ENCODE data around the gene TSPAN9.
A peak's percentile ranks its signal among the peaks of the same experiment; 100 is the strongest.

The TSPAN9 gene

GRCh38 chr12:3271639-3272038 lies 194.5 kb downstream of the TSPAN9 start:
- DNase-seq (ENCODE audit: low read depth) = no peak
- H3K4me3 ChIP-seq (ENCODE audit: low read depth, low read length) = no peak overlapping the region
- in situ Hi-C loops (cut with HindIII; ENCODE audit: low sequenced_read_pairs) = no loop called here
- no peak for TF ChIP-seq CTCF (IDR thresholded peaks at IDR 0.05; ENCODE audit: low read depth, low read length, missing control alignments)

DNA sequence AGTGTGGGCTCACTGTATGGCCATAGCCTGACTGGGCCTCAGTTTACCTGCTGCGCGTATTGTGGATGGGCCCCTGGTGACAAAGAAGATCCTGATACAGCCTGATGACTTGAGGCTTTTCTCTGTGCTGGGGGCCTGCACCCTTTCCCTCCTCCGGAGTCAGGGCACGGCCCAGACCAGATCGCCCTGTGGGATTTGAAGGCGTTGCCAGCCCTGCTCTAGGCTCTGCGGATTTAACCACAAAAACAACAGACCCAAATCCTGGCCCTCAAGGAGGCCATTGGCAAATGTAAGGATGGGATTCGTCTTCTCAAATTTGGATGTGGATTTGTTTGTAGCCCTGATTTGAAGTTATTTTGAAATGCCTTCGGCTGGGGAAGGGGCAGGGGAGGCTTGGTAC lies 195.8 kb downstream of the TSPAN9 start:
- H3K4me3 ChIP-seq (ENCODE audit: low read depth, low read length) = no peak overlapping the region
- in situ Hi-C loops (cut with HindIII; ENCODE audit: low sequenced_read_pairs) = no loop called here
- DNase-seq (ENCODE audit: low read depth) = no peak
- no peak for TF ChIP-seq CTCF (IDR thresholded peaks at IDR 0.05; ENCODE audit: low read depth, low read length, missing control alignments)

DNA sequence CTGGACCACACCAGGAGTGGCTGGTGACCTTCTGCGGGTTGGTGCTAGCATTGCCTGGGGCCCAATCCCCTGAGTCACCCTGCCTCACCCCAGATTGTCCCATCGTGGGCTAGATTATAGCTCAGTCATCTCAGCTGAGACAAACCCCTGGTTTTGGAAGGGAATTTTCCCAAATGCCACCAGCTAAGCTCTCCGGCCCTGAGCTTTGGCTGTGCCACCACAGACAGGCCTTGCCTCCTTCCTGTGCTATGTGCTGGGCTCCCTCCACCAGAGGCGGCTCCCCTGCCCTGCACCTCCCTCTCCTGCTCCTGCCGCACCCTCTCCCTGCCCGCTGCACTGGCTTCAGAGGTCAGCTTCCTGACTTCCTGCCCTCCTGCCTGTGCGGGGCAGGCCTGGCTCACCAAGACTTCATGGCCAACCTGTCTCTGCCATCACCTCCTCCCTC lies 196.3 kb downstream of the TSPAN9 start:
- in situ Hi-C loops (cut with HindIII; ENCODE audit: low sequenced_read_pairs) = no loop called here
- TF ChIP-seq CTCF (IDR thresholded peaks at IDR 0.05; ENCODE audit: low read depth, low read length, missing control alignments) = no peak
- DNase-seq (ENCODE audit: low read depth) = no peak
- no peak overlapping the region for H3K4me3 ChIP-seq (ENCODE audit: low read depth, low read length)

DNA sequence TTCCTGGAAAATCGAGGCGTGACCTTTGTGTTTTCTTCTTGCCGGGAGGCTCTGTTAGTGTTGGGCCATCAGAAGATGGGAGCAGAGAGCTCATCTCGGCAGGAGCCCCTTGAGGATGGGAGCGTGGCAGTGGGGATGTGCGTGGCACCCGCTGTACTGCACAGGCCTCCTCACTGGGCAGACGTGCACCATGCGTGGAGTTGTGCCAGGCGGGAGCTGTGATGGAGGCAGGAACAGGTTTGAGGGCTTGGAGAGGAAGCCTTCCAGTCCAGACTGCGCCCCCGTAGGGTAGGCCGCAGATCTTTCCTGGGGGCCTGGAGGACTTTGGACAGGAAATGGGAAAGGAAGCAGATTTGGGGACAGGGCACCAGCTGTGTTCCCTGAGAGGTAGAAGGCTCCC lies 197.5 kb downstream of the TSPAN9 start:
- DNase-seq (ENCODE audit: low read depth) = no peak
- TF ChIP-seq CTCF (IDR thresholded peaks at IDR 0.05; ENCODE audit: low read depth, low read length, missing control alignments) = no peak
- in situ Hi-C loops (cut with HindIII; ENCODE audit: low sequenced_read_pairs) = loop anchor here (5.0 kb wide), 1 partner anchor 142 kb away; no protein-coding TSS in a partner anchor
- no peak overlapping the region for H3K4me3 ChIP-seq (ENCODE audit: low read depth, low read length)

DNA sequence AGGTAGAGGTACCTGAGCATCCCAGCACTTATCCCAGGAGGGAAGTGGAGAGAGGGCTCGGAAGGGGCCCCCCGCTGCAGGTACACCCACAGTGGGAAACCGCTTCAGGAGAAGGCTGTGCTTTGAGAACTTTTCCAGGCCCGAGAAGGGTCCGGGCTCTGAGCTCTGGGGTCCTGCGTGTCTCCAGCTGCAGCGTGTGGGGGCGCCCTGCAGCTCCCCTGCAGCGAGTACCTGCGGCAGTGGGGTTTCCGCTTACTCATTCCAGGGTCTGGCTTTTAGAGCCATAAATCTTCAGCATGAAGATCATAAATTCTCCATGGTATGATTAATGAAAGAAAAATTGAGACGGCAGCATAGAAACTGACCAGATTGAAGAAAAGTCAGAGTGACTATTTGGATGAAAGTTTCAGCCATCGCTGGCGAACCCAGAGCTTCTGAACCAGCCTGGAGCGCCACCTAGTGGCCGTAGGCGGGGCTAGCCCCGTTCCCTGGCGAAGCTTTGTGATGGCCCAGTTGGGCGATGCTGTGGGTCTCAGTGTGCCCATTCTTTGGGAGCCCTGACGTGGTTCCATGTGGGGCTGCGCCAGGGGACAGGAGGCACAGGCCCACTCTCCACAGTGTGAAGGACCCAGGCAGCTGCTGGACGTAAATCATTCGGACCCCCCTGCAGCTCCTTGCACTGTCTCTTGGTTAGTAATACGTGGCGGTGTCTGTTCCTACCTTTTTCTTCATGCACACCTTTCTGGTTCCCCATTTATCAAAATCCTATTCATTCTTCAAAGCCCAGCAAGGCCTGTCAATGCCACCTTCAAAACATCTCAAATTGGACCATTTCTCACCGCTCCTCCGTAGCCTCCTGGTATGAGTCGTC lies 198.2 kb downstream of the TSPAN9 start:
- in situ Hi-C loops (cut with HindIII; ENCODE audit: low sequenced_read_pairs) = loop anchor here (5.0 kb wide), 1 partner anchor 143 kb away; no protein-coding TSS in a partner anchor
- peak; percentile 49 for DNase-seq (ENCODE audit: low read depth)
- TF ChIP-seq CTCF (IDR thresholded peaks at IDR 0.05; ENCODE audit: low read depth, low read length, missing control alignments) = peak; percentile 97
- no peak overlapping the region for H3K4me3 ChIP-seq (ENCODE audit: low read depth, low read length)

DNA sequence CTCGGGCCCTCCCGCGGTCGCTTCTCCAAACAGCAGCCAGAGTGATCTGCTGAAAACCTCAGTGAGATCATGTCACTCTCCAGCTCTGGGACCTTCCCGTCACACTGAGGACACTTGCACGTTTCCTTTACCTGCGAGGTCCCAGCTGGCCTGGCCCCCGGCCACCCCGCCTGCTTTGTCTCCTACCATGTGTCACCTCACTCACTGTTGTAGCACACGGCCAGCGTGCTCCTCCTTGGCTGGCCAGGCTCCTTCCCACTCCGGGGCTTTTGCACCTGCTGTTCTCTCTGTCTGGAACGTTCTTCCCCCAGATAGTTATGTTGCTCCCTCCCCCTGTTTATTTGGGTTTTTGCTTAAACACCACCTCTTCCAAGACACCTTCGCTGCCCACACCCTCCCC lies 199.0 kb downstream of the TSPAN9 start:
- in situ Hi-C loops (cut with HindIII; ENCODE audit: low sequenced_read_pairs) = loop anchor here (5.0 kb wide), 1 partner anchor 144 kb away; no protein-coding TSS in a partner anchor
- no peak for TF ChIP-seq CTCF (IDR thresholded peaks at IDR 0.05; ENCODE audit: low read depth, low read length, missing control alignments)
- no peak for DNase-seq (ENCODE audit: low read depth)
- H3K4me3 ChIP-seq (ENCODE audit: low read depth, low read length) = no peak overlapping the region
